Bone marrow (tissue), 2 donors: ENCODE data around the gene LRRTM1.

Experiments
- DNase-seq, 2 donors: peaks; one replicate each; lab custom pipeline; 2025; lab: John Stamatoyannopoulos, UW

Gene LRRTM1

DNA sequence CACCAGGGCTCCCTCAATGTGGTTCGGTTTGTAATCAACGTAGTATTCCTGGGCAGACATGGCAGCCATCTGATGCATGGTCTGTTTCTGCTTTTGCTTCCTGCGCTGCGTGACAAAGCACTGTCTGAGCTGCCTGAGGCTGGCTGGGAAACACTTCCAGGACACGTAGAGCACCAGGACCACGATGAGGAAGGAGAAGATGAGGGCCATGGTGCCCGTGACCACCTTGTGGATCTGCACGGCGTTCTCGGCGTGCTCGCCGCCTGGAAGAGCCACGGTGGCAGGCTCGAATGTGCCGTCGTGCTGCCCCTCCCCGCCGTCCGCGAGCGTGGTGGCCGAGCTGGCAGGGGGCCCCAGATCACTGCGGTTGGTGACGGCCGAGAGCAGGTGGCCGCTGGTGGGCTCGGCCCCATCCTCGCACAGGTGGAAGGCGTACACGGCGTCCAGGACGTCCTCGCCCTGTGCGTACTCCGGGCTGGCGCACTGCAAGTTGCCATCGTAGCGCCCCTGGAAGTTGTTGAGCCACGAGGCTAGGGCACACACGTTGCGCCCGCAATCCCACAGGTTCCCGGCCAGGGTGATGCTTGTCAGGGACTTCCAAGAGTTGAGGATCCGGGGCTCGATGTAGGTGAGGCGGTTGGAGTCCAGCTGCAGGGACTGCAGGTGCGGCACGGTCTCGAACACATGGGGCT lies 2.1 kb downstream of the LRRTM1 start:
- DNase-seq = no peak

DNA sequence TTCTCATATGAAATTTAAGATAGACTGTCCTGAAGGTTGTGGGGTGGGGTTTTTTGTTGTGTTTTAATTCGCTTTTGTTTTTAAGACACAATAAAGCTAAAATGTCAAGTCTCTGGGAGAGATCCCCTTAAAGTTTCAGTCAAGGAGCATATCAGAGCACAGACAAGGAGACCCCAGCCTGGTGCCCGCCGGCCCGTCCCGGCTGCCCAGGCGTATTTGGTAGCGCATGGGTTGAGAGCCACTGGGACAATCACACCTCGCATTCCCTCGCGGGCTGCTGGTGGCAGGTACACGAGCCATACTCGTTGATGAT lies 2.6 kb downstream of the LRRTM1 start:
- DNase-seq = no peak

DNA sequence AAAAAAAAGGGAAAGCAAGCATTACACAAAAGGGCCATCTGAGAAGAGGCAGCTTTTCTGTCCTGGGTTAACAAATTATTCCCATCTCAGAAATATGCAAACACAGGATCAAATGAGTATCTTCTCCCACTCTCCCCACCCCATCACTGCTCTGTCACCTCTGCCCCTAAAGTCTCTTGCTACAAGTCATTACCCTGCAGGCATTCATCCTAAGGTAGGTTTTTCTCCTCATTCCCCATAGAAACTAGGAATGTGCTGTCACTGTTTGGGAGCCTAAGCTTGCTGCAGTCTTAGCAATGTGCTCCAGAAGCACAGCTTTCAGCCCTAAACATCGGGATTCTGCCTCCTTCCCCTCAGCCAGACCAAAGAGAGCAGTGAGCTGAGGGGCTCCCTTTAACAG lies 3.6 kb downstream of the LRRTM1 start:
- DNase-seq = no peak

DNA sequence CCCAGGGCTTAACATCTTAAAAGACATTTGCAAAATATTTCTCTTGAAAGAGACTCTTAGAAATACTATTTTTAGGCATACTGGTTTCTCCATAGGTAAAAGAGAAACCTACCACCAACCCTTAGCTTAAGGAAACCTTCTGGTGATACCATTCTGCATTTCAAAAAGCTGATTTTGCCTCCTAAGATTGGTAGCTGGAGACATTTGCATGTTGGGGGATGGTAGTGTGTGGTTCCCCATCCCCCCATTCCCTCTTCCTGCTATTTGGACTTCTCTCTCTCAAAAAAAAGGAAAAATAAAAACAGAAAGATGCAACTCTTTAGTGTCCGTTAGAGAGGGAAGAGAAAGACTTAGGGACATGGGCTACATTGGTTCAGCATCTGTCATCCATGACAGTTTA lies 4.2 kb downstream of the LRRTM1 start:
- DNase-seq = no peak

DNA sequence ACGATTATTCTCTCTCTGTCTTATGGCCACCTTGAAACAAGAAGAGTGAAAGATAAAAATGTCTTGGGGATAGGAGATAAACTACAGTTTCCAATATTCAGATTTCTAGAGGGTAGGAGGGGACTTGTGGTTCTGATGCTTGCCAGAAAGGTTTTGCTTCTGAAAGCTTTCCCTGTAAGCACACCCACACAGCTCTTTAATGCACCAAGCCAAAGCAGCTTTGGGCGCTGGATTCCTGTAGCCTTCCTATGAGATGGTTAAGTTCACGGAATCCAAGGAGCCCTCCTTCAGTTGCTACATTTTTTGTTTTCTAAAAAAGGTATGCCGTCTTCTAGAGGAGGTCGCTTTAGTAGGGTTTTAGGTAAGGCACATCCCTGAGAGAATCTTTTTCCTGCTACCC lies 4.9 kb downstream of the LRRTM1 start:
- no peak for DNase-seq

DNA sequence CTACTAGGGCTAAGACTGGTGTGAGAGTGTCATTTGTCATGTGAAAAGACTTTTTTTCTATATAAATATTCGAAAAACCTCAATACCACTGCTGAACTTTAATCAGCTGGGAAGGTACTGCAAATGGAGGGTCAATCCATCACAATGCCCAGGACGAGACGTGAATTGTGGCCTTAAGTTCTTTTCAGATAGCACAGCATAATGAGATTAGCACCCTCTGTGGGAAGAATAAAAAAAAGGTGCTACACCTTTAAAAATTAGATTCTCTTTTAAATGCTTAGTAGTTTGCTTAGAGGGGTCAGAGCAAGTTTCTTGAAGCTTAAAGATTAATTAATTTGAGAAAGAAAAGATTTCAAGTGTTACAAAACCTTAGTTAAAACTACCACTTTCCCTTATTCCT lies 5.6 kb downstream of the LRRTM1 start:
- no peak for DNase-seq

DNA sequence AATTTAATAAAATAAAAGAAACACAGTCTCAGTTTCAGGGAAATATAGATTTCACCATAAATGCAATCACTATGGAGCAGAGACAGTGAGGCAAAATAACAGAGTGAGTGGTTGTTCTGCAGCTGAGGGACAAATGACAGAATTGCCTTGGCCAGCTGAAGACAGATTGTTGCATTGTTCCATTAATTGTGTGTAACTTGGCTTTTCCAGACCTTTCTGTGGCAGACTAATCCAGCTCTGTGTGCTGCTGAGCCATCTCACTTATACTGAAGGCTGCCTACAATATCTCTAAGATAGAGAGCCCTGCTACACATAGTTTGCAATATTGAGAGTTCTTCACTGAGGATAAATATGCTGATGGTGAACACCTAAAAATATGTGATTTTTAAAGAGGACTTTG lies 11.5 kb downstream of the LRRTM1 start:
- no peak for DNase-seq

DNA sequence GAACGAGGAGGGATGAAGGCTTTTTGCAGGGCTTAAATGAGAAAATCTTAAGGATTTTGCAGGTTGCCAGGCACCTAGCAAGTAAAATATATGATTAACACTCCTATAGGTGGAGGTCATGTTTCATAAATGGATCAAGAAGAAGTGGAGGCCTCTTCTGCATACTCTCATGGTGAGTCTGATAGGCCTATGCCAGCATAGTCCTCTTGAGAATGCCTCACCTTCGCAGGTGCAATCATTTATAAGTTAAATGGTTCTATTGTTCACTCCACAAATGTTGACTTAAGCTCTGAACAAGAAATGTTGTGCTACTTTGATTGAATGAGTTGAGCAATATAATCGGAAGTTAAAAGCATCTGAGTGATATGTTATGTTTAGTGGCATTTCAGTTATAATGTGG lies 12.1 kb downstream of the LRRTM1 start:
- no peak for DNase-seq

DNA sequence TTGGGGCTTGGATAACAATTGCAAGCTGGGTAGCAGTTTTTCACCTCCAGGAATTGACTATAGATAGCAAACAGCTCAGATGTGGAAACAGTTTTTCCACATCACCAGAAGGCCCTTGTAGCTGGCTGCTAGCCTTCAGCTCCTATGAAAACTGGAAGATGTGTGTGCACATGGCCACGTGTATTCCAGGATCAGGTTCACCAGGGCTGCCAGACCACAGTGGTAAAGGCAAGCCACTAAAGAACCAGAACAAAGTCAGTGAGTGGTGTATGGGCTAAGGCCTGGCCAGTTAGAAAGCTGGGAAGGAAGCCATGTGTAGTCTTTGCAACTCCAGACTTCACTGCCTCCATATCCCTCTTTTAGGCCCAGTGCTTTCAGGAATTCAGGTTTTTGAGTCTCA lies 12.9 kb downstream of the LRRTM1 start:
- DNase-seq = no peak

DNA sequence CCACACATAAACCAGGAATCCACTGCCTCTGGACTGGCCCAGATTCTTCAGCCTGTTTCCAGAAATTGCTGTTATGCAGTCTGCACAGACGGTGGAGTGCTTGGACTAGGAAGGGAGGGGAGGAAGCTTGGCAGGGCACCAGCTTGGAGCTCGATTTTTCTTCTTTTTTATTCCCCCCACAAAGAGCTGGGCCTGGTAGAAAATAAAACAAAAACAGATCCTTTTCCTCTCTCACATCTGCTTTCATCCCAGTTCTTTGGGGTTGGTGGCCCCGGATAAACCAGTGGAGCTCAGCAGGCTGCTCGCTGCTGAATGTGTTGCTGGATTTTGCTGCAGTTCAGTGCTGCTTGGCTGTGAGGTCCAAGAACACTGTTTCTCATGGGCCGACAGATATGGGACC lies 16.0 kb downstream of the LRRTM1 start:
- no peak for DNase-seq

DNA sequence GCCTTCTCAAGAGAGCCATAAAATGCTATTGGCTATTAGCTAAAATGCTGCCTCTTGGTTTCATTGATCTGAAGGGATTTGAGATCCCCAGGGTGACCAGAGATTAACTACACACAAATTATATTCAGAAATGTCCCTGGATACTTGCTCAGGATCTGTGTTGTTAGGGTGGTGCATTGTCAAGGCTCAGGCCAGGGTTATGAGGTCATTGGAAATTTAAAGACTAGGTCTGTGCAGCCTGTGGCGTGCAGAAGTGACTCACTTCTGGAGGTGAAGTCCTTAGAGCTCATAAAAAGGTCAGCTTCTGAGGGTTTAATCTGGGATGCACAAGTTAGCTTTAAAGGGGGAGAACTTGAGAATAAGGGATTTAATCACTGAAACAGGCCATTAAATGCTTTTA lies 23.5 kb downstream of the LRRTM1 start:
- DNase-seq = no peak

DNA sequence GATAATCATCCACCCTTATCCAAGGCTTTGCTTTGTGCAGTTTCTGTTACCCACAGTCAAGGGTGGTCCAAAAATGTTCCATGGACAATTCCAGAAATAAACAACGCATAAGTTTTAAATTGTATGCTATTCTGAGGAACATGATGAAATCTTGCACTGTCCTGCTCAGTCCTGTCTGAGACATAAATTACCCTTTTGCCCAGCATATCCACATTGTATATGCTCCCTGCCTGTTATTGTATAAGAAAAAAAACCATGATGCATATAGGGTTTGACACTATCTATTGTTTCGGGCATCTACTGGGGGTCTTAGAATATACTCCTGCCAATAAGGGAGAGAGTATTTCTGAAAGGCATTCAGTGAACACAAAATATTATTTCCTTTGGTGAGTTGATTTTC lies 24.0 kb downstream of the LRRTM1 start:
- DNase-seq = no peak

DNA sequence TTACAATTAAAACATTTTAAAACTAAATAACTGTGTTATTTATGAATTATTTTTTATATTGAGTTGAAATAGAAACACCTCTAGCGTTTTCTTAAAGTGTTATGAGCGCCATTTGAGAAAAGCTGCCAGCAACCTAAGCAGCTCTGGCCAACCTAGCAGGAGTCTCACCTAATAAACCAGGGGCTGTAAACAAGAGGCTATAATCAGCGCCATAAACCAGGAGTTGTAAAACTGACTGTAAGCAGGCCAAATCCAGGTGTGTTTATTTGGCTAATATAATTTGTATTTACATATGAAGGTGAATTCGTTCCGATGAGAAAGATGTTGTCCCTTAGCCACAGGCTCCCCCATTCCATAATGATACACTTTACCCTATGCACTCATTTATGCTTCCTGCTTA lies 34.7 kb downstream of the LRRTM1 start:
- no peak for DNase-seq

DNA sequence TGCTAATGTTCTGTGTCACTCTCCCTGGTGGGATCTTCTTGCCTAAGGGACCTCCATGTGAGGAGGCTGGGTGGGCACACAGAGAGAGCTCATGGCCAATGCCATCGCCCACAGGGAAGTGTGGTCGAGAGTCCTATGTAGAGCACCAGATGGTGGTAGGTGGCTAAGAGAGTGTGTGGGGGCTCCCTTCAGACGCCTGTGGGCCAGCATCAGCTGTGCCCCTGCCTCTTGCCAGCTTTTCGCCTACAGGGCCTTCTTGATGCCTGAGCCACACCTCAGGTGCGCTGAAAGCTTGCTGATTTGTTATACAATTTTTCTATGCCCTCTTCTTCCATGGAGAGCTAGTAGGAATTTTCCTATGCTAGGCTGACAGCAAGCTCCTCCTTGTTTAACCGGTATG lies 38.3 kb downstream of the LRRTM1 start:
- no peak for DNase-seq

DNA sequence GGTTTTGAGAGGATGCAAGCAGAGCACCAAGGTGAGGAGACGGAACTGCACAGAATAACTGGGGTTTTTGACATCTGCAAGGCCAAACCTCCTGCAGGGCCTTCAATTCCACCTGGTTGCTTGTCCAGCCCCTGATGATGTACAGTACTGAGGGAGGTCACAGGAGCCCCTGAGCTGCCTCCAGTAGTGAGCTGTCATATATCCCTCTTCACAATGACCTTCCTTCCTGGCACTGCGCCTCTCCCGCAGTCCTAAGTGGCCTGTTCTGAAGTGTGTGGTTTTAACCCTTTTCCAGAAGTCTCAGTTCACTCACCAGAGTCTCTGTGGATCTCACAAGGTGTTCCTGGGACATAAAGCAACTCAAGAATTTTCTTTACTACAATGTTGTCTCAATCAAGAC lies 45.3 kb downstream of the LRRTM1 start:
- no peak for DNase-seq

DNA sequence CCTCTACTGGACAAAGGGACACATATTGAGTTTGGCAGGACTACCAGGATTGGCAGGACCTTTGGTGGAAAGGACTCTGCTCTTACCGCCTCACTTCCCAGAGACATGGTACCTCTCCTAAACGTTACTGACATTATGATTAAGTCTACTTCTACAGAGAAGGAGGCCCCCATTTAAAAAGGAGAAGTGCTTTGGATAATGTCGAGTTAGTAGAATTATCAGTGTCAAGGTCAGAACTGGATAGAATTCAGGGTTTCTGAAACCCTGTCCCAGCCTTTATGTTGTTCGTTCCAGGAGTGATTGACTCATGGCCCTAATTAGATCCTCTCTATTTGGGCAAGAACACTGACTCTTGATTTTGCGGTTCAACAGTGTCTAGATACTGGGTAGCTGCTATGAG lies 45.8 kb downstream of the LRRTM1 start:
- no peak for DNase-seq

DNA sequence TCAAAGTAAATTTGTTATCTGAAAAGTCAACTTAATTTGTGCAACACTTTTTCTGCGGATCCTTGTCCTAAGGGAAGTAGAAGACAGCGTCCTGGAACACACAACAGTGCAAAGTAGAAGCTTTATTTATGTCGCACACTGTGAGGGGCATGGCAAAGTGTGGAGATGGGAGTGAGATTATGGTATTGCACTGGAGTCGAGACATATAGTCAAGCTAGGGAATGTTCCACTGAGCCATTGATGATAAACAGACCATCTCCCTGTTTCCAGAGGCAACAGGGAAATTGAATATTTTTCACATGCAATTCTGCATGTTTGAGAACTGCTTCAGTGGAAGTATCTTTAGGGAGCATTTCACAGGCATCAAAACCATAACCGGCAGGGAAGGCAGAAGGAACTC lies 46.2 kb downstream of the LRRTM1 start:
- DNase-seq = no peak

DNA sequence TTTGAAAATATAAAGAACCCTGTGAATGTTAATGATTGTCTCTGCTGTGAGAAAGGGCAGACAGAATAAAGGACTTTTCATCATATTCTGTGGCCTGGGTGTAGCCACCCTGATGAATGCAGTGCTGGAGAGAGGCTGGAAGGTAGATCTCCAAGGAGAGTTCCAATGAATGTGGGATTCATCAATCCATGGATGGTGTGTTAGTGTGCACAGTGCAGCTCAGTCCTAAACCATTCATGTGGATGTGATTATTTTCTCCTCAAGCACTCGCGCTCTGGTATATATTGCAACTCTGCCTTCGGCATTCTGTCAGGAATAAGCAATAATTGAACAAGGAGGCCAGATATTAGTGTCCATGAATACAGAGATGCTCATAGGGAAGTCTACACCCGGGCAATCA lies 47.1 kb downstream of the LRRTM1 start:
- DNase-seq = no peak

DNA sequence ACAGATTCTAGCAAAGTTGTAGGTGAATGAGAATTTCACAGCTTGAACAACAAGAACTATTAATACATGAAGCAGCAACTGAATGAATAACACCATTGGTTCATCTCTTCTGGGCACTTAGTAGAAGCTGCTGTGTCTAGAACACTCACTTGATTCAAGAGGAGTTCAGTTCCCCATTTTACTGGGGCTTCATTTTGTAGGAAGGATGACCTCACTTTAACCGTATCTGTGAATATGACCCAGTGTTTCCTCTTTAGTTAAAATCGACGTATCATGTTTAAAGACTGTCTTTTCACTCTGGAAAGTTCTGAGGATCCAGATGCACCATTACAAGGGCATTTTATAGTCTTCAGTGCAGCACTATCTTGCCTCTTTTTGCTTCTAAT lies 47.8 kb downstream of the LRRTM1 start:
- DNase-seq = no peak

DNA sequence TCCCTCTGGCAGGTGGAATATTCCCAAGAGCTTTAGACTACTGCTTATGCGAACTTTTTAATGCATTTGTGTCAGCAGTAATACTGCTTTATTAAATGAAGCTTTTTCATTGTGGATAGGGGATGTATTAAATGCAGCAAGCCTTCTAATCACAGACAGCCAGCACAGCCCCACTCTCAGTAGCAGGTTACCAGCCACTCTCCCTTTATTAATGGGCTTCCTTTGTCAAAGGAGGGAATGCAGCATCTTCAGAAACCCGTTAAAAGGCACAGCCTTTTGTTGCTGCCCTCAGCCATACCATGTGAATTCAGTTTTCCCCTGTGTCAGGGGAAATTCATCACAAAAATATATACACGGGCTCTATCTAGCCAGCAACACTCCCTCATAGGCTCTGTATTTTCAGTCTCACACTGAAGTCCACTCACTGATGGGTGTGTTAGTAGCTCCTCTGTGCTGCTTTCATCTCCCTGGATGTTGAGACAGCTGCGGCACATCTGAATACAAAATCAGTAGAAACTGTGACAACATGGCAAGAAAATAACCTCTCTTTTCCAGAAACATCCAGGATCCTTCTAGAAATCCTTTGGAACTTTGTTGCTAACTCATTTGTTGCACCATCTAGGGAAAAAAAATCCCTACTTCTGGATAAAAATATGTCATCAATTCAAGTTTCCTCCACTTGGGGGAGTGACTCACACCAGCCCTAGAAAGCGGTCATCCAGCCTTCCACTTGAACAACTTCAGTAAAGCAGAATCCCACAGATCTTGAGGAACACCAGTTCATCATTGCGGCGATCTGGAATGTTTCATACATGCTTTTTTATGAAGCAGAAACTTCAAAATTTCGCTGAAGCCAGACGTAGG lies 48.4 kb downstream of the LRRTM1 start:
- no peak for DNase-seq

DNA sequence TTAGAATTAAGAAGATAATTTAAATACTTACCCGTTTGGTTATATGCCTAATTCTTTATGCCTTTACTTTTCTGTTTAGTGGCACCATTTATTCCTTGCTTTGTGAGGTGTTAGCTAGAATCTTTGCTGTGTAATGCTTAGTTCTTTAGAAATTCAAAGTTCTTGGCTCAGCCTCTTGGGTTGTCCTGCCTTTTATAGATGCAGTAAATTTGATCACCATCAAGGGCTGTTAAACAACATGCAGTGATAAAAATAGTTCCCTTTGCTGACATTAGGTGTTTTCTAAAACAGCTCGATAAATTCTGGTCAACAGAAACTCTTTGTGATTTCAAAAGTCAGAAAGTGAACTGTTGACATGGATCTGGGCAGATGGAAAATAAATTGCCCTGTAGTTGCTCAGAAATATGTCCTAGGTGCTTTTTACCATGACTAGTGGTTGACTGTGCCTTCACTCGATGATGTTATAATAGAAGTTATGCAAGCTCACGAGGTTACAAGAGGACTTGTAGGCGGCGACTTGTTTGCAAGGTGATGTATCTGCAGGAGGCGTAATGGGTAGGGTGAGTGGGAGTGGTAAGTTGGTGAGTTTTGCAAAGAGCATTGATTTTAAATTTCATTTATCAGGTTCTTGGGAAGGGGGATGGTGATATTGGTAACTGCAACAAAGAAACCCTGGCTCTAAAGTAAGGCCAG lies 52.1 kb downstream of the LRRTM1 start:
- no peak for DNase-seq
